ENCODE data around the gene RCC2.
A peak's percentile ranks its signal among the peaks of the same experiment; 100 is the strongest.
"Not testable (repeated sequence)": the region's sequence is repeated elsewhere in the genome, so short reads cannot be mapped to it uniquely, and the experiment has no call there.

RCC2 gene

GRCh38 chr1:17416389-17416788 is 23.1 kb downstream of the RCC2 start:
- H3K4me3 ChIP-seq (ENCODE audit: low read length), result no peak overlapping the region
- DNase-seq (ENCODE audit: low read depth), result no peak
- TF ChIP-seq CTCF (IDR thresholded peaks at IDR 0.05; ENCODE audit: insufficient read depth, low read depth, low read length, missing control alignments), result no peak

GRCh38 chr1:17414022-17414421 is 25.5 kb downstream of the RCC2 start:
- no peak overlapping the region for H3K4me3 ChIP-seq (ENCODE audit: low read length)
- TF ChIP-seq CTCF (IDR thresholded peaks at IDR 0.05; ENCODE audit: insufficient read depth, low read depth, low read length, missing control alignments), result no peak
- no peak for DNase-seq (ENCODE audit: low read depth)

- TF ChIP-seq CTCF (IDR thresholded peaks at IDR 0.05; ENCODE audit: insufficient read depth, low read depth, low read length, missing control alignments), result no peak
- H3K4me3 ChIP-seq (ENCODE audit: low read length), result no peak overlapping the region
- peak; percentile 59 for DNase-seq (ENCODE audit: low read depth)
Measured at GRCh38 chr1:17412093-17412870, 27.2 kb downstream of the RCC2 start.

- TF ChIP-seq CTCF (IDR thresholded peaks at IDR 0.05; ENCODE audit: insufficient read depth, low read depth, low read length, missing control alignments), result no peak
- H3K4me3 ChIP-seq (ENCODE audit: low read length), result no peak overlapping the region
- DNase-seq (ENCODE audit: low read depth), result no peak
Measured at GRCh38 chr1:17409391-17409811, 30.1 kb downstream of the RCC2 start.

GRCh38 chr1:17407786-17408514 is 31.5 kb downstream of the RCC2 start:
- DNase-seq (ENCODE audit: low read depth); H3K4me3 ChIP-seq (ENCODE audit: low read length): not testable (repeated sequence)

- not testable (repeated sequence) for H3K4me3 ChIP-seq (ENCODE audit: low read length); DNase-seq (ENCODE audit: low read depth)
Measured at GRCh38 chr1:17406760-17407475, 32.6 kb downstream of the RCC2 start.

GRCh38 chr1:17405898-17406759 is 33.3 kb downstream of the RCC2 start:
- TF ChIP-seq CTCF (IDR thresholded peaks at IDR 0.05; ENCODE audit: insufficient read depth, low read depth, low read length, missing control alignments), result peak; percentile 86
- no peak overlapping the region for H3K4me3 ChIP-seq (ENCODE audit: low read length)
- DNase-seq (ENCODE audit: low read depth), result peak; percentile 60

Data from epithelial cell of esophagus (primary cell).